ENCODE measurements around the gene HIF3A.

- TF ChIP-seq CTCF (IDR thresholded peaks at IDR 0.05) = no peak
- no peak for TF ChIP-seq ZFX (IDR thresholded peaks at IDR 0.05; ENCODE audit: borderline replicate concordance)
Observed at GRCh38 chr19:46353730-46354528, 57.1 kb downstream of the HIF3A start.
